ENCODE measurements around the gene CD33.
"Not testable (repeated sequence)": the region's sequence is repeated elsewhere in the genome, so short reads cannot be mapped to it uniquely, and the experiment has no call there.

CD33 gene

DNA sequence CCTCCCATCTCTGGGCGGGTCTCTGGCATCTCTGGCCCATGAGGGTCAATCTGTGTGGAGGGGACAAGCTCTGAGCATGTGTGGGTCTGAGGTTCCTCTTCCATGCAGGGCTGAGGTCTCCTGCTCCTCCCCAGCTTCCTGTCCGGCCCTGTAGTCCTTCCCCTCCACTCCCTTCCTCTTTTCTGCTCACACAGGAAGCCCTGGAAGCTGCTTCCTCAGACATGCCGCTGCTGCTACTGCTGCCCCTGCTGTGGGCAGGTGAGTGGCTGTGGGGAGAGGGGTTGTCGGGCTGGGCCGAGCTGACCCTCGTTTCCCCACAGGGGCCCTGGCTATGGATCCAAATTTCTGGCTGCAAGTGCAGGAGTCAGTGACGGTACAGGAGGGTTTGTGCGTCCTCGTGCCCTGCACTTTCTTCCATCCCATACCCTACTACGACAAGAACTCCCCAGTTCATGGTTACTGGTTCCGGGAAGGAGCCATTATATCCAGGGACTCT is at the start of gene CD33:
Gene CD33, plus strand, starts transcription at position 183 of the 496 bp plus-strand sequence. Its CDS starts 39 bp downstream, at position 222.
- not testable (repeated sequence) for DNase-seq

- DNase-seq = no peak
These were observed 45.6 kb upstream of the CD33 start for GRCh38 chr19:51179256-51179655.

DNA sequence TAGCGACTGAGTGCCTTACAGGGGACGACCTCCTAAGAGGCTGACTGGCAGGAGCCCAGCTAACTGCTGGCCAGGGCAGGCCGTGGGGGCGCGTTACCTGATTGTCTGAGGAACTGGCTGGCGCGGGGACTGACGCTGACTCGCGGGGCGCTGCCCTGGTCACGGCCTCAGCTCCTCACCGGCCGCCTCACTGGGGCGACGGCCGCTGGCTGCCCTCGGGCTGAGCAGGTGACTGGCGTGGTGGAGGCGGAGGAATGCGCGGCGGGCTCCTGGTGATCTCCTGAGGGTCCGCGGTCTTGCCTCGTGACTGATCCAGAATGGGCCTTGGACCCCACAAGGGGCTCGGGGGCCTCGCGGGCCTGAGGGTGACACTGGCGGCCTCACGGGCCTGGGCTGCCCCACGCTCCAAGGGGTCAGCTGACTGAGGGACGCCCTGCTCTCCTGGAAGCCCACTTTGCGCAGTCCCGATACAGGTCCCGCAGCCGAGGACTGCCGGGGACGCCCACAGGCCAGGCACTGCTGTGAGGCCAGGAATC is 43.4 kb upstream of the CD33 start:
- DNase-seq = no peak

GRCh38 chr19:51181913-51182419 is 42.9 kb upstream of the CD33 start:
- DNase-seq = no peak

DNA sequence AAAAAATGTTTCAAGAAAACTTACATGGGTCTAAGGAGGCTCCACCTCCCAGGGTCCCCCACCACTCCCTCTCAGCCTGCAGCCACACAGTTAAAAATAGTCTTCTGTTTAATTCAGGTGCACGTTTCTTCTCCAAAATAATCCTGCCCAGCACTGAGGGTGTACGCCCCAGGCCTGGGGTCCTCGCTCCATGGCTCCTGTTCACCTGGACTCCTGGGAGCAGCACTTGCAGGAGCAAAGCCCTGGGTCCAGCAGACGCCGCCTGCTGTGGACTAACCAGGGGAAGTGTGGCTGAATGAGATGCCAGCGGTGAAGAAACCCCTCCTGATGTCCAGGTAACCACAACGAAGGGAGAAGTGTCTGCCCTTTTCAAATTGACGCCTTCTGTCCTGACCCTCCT is 41.3 kb upstream of the CD33 start:
- DNase-seq = no peak

DNA sequence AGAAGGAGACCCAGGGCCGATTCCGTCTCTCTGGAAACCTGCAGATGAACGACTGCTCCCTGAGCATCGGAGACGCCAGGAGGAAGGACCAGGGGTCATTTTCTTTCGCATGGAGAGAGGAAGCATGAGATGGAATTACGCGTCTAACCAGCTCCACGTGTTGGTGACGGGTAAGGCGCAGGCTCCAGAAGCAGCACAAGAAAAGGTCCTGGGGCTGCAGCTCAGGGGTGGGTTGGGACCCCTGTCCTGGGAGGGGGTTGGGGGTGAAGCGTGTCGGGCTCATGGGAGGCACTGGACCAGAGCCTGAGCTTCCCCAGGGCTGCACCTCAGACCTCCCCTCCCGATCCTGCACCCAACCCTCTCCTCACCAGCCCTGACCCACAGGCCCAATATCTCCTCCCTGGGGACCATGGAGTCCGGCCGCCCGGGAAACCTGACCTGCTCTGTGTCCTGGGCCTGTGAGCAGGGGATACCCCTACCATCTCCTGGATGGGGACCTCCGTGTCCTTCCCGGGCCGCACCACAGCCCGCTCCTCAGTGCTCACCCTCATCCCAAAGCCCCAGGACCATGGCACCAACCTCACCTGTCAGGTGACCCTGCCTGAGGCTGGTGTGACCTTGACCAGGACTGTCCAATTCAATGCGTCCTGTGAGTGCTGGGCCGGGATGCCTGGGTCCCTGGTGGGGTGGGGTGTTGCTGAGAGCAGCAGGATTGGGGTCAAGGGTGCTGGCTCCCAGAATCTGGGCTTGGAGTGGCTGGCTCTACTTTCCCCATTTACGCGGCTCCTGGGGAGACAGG is 39.6 kb upstream of the CD33 start:
- no peak for DNase-seq

DNA sequence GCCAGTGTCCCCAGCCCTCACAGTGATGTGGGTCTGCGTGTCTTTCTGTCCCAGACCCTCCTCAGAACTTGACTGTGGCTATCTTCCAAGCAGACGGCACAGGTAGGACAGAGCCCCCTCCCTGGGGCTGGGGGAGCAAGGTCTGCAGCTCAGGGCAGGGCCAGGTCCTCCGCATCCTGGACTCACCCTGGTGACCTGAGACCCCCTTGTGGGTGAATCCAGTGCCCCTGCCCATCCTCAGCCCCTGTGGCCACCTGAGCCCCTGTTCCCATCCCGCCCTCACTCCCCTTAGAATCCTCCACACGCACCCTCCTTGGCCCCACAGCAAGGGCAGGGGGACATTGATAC is 39.0 kb upstream of the CD33 start:
- no peak for DNase-seq

GRCh38 chr19:51186323-51186722 is 38.6 kb upstream of the CD33 start:
- DNase-seq = no peak

DNA sequence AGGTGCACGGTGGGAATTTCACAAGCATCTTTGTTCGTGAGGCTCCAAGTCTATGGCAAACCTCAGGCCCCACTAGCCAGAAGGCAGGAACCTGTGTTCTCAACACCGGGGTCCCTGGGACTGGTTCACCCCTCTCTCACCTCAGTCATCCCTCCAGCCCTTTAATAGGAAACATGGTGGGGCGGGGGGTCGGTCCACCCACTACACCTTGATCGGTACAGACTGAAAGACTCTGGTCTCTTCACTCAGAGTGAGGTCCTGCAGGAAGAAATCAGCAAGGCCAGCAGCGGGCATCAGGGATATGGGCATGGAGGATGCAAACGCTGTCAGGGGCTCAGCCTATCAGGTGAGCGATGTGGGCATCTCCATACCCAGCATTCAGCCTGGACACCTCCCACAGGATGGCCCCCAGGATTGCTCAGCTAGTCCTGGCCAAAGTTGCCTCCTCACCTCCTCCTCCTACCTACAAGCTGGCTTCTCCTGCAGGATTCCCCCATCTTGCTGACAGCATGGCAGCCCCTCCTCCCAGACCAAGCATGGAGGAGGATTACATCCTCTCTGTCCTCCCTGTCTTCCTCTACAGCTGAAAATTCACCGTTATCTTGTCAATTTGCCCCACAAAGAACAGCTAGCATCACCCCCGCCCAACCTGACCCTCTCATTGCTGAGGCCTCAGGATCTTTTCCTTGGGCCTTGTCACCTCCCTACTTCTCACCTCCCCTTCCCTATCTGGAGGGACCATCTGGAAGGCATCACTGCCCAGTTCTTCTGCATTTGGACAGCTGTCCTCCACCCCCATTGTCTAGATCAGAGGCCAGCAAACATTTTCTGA is 37.3 kb upstream of the CD33 start:
- DNase-seq = no peak

DNA sequence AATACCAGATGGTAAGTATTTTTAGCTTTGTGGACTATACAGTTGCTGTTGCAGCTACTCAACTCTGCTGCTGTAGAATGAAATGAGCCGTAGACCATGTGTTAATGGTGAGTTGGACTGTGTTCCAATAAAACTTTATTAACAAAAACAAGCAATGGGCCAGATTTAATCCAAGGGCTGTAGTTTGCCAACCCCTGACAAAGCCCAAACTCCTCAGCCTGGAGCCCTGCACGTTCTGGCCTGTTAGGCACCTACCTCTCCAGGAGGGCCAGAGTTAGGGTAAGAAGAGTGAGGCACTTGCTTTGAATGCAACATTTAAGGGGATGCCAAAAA is 36.7 kb upstream of the CD33 start:
- no peak for DNase-seq

DNA sequence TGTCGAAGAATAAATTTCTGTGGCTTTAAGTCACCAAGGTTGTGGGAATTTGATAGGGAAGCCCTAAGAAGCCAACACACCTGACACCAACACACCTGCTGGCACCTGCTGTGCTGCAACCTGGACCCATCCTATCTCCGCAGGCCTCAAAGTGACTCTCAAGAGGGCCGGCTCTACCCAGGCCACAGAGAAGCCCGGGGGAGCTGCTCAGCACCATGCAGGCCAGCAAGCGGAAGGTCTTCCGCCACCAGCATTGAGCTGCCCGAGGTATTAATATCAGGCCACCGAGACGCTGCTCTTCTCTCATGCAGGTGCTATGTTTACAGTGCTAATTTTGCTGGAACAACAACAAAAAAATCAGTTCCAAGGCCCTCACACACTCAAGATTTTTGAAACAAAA is 32.2 kb upstream of the CD33 start:
- DNase-seq = no peak

DNA sequence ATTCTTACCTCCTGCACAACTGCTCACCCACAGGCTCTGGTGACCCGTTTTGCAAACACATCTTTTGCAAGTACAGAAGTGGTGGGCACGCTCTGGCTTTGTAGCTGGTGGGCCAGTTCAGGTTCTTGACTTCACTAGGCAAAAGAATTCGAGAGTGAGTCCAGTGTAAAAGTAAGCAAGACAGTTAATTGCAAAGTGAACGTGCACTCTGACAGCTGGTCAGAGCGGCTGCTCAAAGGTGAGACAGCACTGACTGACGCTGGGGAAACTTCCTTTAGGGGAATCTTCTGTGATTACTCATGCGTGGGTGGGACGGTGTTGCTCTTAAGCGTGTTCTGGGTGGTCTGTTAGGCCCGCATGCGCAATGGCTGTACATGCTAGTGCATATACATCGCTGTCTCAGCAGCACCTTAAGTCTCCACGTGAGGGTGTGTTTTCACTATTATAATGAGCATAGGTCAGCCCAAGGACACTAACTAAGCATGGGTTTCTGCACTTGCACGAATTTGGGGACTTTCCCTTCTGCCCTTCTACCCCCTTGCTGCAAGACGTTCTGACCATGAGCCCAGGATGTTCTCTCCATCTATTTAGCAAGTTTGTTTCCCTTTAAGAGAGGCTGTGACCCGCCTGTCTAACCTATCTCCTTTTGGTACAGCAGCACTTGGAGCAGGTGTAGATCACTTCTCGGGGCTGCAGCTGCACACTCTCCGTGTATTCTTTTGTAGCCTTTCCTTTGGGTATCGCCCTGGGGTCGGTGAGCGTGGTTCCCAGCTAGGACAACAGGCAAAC is 30.2 kb upstream of the CD33 start:
- no peak for DNase-seq

GRCh38 chr19:51195316-51195586 is 29.6 kb upstream of the CD33 start:
- DNase-seq = no peak

DNA sequence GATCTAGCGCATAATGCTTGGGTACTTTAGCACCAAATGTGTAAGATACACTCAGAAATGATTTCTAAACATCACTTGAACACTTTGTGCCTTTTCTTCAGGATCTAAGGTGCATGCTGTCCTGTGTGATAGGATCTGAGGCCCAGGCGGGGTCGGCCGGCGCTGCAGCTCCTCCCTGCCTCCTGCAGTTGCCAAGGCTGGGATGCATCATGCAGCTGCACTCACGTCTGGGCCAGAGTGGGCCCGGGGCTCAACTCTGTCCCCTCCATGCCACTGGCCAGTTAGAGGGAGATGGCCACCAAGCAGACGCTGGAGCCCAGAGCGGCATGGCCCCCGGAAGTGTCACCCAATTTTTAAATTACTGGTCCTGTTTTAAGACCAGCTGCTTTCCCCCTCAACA is 29.3 kb upstream of the CD33 start:
- no peak for DNase-seq

DNA sequence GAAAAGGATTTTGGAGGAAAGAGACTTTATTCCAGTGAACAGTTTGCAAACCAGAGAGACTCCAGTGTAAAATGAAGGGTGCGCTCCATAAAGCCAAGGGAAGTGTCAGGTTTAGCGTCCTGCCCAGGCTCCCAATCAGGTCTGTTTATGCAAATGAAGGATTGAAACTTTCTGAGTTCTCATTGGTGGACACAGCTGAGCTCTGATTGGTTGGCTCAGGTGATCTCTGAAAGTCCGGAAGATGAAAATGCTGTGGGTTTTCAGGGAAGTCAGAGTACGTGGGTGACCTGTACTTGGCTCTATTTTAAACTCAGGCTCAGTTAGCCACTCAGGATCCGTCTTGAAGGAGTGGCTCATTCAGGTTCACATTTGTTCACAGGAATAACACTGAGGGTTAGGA is 28.7 kb upstream of the CD33 start:
- DNase-seq = no peak

DNA sequence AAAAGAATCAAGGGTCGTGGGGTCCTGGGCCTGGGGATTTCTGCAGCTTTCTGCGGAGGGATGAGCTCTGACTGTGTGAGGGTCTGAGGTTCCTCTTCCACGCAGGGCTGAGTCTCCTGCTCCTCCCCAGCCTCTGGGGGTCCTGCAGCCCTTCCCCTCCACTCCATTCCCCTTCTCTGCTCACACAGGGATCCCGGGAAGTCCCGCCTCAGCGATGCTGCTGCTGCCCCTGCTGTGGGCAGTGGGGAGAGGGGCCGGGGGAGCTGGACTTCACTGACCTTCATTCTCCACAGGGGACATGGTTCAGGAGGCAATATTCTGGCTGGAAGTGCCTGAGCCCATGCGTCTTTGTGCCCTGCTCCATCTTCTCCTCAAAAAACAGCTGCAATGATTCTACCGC is 26.2 kb upstream of the CD33 start:
- no peak for DNase-seq

- no peak for DNase-seq
These were observed 24.7 kb upstream of the CD33 start for GRCh38 chr19:51200071-51200666.

- DNase-seq = no peak
These were observed 23.2 kb upstream of the CD33 start for GRCh38 chr19:51201712-51202111.

DNA sequence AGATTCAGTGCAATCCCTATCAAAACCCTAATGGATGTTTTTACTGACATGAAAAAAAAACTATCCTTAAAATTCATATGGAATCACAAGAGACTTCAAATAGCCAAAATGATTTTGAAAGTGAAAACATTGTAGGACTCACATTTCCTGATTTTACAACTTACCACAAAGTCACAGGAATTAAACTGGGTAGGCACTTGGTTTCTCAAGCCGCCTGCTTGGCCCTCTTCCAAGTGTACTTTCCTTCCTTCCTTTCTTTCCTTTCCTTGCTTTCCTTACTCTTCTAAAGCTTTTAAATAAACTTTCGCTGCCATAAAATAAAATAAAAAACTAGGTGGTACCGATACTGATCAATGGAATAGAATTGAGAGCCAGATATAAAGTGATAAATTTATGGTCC is 21.0 kb upstream of the CD33 start:
- no peak for DNase-seq

GRCh38 chr19:51204321-51204720 is 20.6 kb upstream of the CD33 start:
- DNase-seq = no peak

DNA sequence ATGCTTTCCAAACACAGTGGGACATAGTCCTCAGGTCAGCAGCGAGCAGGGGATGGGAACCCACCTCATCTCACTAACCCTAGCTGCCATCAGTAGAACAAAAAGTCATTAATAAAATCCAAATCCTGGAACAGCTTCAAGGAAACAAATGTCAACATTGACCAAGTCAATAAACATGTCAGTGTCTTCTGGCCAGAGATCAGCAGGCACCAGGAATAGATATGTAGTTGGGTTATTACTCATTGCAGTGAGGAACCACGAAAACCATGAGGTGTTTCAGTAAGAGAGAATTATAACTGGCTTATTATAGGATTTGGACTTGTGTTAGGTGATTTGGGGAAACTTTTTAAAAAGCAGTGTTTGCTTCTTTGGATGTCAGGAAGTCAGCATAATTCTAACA is 17.1 kb upstream of the CD33 start:
- no peak for DNase-seq

- DNase-seq = no peak
These were observed 14.6 kb upstream of the CD33 start for GRCh38 chr19:51210191-51210784.

All from GOT3 (cell line).